Measurements from ENCODE around the gene SSH2. TPM values are rescaled to one million over a fixed set of nuclear protein-coding genes. Genes with fewer than 3 reads are reported as not detected.

SSH2 gene
- total RNA-seq, 4 donors from 2014 or later: 30.2 to 38.6 (median 35.5) TPM

DNA sequence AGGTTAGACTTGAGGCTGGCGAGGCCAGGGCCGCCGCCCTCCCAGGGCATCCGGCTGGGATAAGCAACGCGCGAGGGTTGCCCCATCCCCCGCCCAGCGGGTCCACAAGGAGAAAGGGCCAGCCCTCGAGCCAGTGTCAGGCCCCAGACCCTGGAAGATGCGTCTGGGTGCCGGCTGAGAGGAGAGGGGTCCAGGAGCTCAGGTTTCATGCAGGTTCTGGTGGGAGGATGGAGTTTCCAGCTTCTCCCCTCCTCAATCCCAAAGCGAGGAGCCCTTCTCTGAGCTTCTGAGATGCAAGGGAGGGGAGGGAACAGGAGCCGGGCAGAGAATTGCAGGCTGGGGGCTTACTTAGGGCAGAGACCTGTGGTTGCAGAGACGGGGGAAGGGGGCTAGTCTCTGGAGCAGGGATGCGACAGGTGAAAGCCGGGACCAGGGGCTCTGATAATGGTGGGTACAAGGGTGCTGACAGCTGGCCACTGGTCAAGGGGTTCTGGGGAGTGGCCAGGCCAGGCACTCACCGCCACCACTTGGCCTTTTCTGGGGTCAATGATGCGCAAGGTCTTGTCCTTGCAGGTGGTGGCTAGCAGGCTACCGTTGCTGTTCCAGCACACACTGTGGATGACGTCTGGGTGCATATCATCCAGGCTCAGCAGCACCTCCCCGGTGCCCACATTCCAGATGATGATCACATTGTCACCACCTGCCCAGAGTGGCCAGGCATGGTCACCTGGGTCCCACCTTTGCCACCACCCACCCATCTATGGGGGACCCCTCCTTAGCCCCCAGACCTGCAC lies 311.6 kb downstream of the SSH2 start:
- Histone ChIP-seq H3K36me3 (no peaks in the 10 kb centered on the region), H3K27ac (no peak overlapping the region), H3K9me3 (no peaks in the 10 kb centered on the region), H3K4me3 (replicated peaks in 1 of 3) (no peak overlapping the region), H3K4me1 (peaks cover 44 to 77% of the 10 kb centered on the region in 2 donors), H3K27me3 (no peaks in the 10 kb centered on the region)
- intact Hi-C loops (cut with DNase I): loop anchor here (5.0 kb wide), 1 partner anchor 36 kb away; no protein-coding TSS in a partner anchor
- WGBS, 2 donors: 61% methylated on average over 9 to 17 of the region's 22 CpGs
- TF ChIP-seq POLR2A (IDR thresholded peaks at IDR 0.05): no peak
- TF ChIP-seq, protein P1, sequence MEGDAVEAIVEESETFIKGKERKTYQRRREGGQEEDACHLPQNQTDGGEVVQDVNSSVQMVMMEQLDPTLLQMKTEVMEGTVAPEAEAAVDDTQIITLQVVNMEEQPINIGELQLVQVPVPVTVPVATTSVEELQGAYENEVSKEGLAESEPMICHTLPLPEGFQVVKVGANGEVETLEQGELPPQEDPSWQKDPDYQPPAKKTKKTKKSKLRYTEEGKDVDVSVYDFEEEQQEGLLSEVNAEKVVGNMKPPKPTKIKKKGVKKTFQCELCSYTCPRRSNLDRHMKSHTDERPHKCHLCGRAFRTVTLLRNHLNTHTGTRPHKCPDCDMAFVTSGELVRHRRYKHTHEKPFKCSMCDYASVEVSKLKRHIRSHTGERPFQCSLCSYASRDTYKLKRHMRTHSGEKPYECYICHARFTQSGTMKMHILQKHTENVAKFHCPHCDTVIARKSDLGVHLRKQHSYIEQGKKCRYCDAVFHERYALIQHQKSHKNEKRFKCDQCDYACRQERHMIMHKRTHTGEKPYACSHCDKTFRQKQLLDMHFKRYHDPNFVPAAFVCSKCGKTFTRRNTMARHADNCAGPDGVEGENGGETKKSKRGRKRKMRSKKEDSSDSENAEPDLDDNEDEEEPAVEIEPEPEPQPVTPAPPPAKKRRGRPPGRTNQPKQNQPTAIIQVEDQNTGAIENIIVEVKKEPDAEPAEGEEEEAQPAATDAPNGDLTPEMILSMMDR (IDR thresholded peaks at IDR 0.05): peak in 1 of 6 experiments; percentile 1
- no peak for DNase-seq

DNA sequence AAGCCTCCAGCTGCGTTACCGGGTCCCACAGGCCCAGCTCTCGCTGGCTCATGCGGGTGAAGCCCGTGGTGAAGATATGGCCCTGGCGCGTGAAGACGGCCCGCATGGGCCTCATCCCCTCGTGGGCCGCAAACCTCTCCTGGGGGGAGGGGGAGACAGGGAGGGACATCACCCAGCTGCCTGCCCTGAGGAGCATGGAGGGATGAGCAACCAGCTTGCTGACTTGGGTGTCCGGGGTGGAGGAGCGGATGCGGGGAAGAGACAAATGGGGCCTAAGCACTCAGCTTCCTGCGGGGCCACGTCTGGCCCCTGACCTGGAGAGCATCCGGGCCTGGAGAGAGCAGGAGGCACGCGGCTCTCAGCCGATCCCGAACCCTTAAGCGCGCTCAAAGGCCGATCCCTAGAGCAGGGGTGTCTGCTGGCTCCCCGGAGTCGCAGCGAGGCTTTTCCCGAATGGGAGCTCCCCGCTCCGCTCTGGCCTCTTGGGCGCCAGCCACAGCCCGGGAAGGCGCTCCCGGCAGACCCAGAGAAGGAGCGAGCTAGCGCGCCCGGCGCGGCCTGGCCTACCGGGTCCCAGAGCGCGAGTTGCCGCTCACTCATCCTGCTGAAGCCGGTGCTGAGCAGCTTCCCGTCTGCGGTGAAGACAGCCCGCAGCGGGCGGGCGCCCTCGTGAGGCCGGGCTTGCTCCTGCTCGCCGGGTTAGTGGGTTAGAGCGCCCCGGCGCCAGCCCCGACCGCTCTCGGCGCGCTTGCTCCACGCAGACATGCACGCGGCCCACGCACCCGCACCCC lies 312.4 kb downstream of the SSH2 start:
- TF ChIP-seq POLR2A (IDR thresholded peaks at IDR 0.05): no peak
- TF ChIP-seq, protein P1 (IDR thresholded peaks at IDR 0.05): peak in 3 of 6 experiments; percentile 20 to 56 (median 51)
- WGBS, 2 donors: 19 to 20% methylated on average over 8 to 50 of the region's 68 CpGs
- Histone ChIP-seq H3K4me1 (peaks cover 46 to 77% of the 10 kb centered on the region in 2 donors), H3K27ac (no peak overlapping the region), H3K9me3 (no peaks in the 10 kb centered on the region), H3K36me3 (no peaks in the 10 kb centered on the region), H3K4me3 (replicated peaks in 1 of 3) (no peak overlapping the region), H3K27me3 (no peaks in the 10 kb centered on the region)
- intact Hi-C loops (cut with DNase I): loop anchor here (5.0 kb wide), 1 partner anchor 35 kb away; no protein-coding TSS in a partner anchor
- peak; percentile 57 to 65 for DNase-seq

DNA sequence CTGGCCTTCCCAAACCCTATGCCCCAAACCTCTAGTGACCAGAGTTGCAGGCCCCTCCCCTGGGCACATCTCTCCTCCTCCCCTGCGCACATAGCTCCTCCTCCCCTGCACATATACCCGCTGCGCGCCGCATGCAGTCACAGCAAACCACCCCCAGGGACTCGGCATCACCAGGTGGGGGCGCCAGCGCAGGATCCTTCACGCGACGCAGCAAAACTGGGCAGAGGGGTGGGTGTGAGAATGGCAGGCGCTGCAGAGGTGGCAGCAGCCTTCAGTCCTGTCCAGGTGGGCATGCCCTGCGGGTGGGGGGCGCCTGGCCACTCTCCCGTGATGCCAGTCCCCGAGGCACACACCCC lies 312.9 kb downstream of the SSH2 start:
- Histone ChIP-seq H3K4me3 (replicated peaks in 1 of 3) (no peak overlapping the region), H3K36me3 (no peaks in the 10 kb centered on the region), H3K27me3 (no peaks in the 10 kb centered on the region), H3K9me3 (no peaks in the 10 kb centered on the region), H3K27ac (no peak overlapping the region), H3K4me1 (peaks cover 47 to 73% of the 10 kb centered on the region in 2 donors)
- TF ChIP-seq POLR2A (IDR thresholded peaks at IDR 0.05): peak in 1 of 2 donors; percentile 21
- TF ChIP-seq, protein P1 (IDR thresholded peaks at IDR 0.05): peak in 5 of 6 experiments; percentile 12 to 60 (median 40)
- intact Hi-C loops (cut with DNase I): loop anchor here (5.0 kb wide), 1 partner anchor 35 kb away; no protein-coding TSS in a partner anchor
- WGBS, 2 donors: 0 to 25% methylated on average over 8 to 12 of the region's 16 CpGs
- peak; percentile 62 to 72 for DNase-seq

DNA sequence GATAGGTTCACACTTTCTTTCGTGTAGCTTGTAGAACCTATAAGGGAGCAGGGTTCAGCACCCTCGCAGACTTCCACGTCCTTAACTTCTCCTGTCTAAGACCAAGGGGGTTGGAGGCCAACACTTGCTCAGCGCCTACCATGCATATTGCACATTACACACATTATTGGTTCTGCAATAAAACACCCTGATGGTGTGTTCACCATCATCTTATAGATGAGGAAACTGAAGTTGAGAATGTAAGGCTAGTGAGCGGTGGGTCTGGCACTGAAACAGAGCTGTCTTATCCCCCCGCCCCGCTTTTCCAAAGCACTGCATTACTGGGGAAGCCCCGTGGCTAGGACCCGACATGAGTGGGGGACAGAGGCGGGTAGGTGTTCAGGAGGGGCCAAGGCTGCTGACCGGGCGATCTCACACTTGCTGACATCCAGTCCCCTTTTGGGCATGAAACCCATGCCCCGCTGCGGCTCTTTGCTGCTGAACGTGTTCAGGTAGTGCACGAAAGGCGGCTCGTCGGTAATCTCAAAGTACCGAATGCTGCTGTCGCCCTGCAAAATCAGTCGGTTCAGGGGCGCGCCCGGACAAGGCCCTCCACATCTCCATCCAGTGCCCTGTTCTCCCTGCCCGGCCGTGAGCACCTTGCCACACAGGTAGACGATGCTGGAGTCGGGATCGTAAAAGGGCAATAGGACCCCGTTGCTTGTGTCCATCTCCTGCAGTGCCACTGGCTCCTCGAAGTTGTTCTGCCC lies 313.6 kb downstream of the SSH2 start:
- DNase-seq: no peak
- peaks cover 47 to 67% of the 10 kb centered on the region in 2 donors for H3K4me1 ChIP-seq

More for the DNA sequence above, 313.6 kb downstream of the SSH2 start:
- intact Hi-C loops (cut with DNase I): loop anchor here (5.0 kb wide), 1 partner anchor 34 kb away; no protein-coding TSS in a partner anchor
- Histone ChIP-seq H3K4me3 (replicated peaks in 1 of 3) (no peak overlapping the region), H3K36me3 (no peaks in the 10 kb centered on the region), H3K27ac (peak overlapping the region in 1 of 3 donors; percentile 7), H3K27me3 (no peaks in the 10 kb centered on the region), H3K9me3 (no peaks in the 10 kb centered on the region)
- TF ChIP-seq POLR2A (IDR thresholded peaks at IDR 0.05): no peak
- TF ChIP-seq, protein P1 (IDR thresholded peaks at IDR 0.05): no peak
- WGBS, 2 donors: 42 to 48% methylated on average over 16 to 30 of the region's 32 CpGs

All from thyroid gland (tissue), 4 donors.